ENCODE data around the gene RPRD1B. TPM values are rescaled to one million over a fixed set of nuclear protein-coding genes. Genes with fewer than 3 reads are reported as not detected.
A peak's percentile ranks its signal among the peaks of the same experiment; 100 is the strongest.

The RPRD1B gene, protein sequence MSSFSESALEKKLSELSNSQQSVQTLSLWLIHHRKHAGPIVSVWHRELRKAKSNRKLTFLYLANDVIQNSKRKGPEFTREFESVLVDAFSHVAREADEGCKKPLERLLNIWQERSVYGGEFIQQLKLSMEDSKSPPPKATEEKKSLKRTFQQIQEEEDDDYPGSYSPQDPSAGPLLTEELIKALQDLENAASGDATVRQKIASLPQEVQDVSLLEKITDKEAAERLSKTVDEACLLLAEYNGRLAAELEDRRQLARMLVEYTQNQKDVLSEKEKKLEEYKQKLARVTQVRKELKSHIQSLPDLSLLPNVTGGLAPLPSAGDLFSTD
- total RNA-seq, result 65.3 TPM
- long read RNA-seq, transcript RPRD1B-205 (2 exons, 554 nt), result minor isoform, 8 of 53 reads
- long read RNA-seq, transcript RPRD1B-201 (7 exons, 3,874 nt), result major isoform, 22 of 53 reads
- long read RNA-seq, partial matches to known transcripts, result 6 of 53 reads
- long read RNA-seq, other reads (novel, unspliced or antisense), result 16 of 53 reads

DNA sequence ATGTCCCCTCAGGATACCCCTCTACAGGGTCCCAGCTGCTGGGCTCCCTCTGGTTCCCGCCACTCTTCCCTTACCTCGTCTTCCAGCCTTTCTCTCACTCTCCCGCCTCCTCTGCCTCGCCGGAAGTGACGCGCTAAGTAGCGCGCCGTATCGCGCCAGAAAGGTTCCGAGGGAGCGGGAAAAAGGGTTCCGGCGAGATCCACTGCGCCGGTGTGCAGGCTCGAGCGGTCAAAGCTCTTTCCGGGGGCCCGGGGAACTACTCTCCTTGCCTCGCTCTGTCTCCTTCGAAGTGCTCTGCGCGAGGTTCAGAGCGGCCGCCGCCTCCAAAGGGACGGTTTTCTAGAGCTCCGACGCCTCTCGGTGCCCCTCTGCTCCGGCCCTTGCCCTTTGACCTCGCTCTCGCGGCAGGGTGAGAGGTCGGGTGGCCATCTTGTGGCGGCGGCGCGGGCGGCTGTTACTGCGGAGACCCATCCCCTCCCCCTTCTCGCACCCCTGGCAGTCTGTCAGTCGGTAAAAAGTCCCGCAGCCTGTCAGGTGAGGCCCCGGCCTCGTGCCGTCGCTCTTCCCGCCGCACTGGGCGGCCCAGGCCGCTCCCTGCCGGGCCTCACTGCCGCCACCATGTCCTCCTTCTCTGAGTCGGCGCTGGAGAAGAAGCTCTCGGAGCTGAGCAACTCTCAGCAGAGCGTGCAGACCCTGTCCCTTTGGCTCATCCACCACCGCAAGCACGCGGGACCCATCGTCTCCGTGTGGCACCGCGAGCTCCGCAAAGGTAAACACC lies at the start of gene RPRD1B, which contains the start of gene TTI1:
RPRD1B (plus strand) TSS at position 417 of the 778 bp plus-strand sequence; CDS start at position 619, 202 bp downstream.
TTI1 (minus strand) TSS at position 127 of the 778 bp plus-strand sequence. CDS start 19,640 bp downstream, outside the sequence.
- DNase-seq (peak; percentile 93), ATAC-seq (peak; percentile 98)
- intact Hi-C loops (cut with micrococcal nuclease), result no loop called here

DNA sequence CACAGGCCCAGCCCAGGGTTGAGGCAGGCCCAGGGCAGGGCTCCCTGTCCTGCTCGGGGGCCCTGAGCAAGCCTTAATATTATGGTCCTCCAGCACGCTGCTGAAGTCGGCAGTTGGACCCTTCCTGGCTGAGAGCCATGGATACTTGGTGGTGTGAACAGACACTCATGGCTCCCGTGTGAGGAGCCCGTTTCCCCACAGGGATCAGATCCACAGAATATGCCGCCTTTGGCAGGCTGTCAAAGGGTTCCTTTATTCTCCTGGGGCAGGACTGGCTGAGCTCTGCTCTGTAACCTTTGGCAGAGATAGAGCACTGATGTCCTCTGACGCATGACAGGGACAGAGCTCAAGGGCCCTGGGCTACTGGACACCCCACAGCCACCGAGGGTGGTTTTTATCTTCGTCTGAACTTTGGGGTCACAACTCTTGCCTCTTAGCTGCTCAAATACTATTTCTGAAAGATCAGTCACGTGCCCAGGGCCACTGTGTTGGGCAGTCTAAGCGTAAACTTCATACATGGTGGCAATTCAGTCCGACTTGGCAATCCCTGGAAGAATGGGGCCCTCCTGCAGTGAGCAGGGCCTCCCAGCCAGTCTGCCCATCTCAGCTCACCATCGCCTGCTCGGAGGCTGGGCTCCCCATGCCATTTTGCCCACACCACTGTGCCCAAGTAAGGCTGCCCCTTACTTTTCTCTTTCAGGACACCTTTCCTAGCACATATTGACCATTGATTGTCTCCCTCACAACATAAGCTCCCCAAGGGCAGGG lies 49.3 kb upstream of the RPRD1B start:
- DNase-seq (peak; percentile 59), ATAC-seq (peak; percentile 52)
- intact Hi-C loops (cut with micrococcal nuclease), result no loop called here

DNA sequence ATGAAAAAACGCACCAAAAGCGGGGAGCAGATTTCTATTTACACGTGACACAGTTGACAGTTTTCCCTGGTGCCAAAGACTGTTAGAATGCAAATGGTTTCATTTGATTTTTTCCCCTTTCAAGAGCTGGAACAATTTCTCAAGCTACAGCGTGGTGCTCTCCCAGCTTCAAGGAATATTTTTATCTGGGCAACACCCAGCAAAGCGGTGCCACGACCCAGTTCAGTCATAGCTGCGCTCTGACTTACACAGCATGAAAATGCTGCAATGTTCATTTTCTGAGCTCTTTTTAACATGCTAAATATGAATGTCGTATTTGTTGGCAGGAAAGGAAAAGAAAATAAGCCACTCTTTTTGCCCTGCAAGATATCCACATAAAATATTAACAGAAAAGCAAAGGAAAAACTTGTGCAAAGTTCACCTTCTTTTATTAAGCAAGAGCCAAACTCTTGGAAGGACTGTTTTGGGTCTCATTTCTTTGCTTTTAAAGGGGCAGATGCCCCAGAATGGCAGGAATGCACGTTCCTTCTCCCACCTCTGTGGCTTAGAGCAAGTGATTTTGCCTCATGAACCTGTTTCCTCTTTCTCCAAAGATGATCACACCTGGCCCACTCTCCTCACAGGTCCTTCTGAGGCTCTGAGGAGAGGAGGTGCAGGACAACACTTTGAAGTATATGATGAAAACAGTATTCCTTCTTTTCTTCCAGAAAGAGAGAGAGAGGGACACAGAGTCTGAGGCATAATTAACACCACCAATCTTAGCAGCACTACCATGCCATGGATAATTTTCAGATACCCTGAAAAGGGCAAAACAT lies 47.3 kb upstream of the RPRD1B start:
- intact Hi-C loops (cut with micrococcal nuclease), result no loop called here
- ATAC-seq (no peak), DNase-seq (no peak)

DNA sequence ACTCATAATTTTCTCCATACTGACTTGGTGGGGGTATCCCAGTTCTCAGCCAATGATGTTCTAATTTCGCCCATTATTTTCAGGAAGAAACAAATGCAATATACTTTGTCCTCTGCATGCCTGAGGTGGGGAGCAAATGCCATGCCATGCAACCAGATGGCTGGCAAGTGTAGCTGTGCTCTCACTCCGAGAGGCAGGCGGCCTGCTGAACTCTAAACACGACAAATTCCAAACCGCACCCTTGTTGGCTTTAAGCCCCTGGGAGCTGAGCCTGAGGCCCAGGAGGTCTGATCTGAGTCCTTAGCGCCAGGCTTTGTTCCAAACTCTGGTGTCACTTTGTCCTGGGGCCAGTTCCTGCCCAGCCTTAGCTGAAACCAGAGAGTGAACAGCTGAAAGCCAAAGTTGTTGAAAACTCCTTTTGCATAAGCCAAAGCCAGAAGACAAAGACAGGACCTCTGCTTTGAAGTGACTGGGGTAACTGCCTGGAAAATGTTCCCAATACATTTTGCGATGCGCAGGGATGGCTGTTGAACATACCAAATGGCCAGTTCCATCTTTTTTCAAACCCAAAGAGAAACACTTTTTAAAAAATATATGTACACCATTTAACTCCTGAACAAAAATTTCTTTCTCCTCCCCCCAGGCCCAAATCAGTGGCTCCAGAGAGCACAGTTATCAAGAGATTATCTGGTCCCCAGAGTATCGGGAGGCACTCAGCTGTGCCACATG lies 46.5 kb upstream of the RPRD1B start:
- intact Hi-C loops (cut with micrococcal nuclease), result no loop called here
- peak; percentile 84 for DNase-seq

DNA sequence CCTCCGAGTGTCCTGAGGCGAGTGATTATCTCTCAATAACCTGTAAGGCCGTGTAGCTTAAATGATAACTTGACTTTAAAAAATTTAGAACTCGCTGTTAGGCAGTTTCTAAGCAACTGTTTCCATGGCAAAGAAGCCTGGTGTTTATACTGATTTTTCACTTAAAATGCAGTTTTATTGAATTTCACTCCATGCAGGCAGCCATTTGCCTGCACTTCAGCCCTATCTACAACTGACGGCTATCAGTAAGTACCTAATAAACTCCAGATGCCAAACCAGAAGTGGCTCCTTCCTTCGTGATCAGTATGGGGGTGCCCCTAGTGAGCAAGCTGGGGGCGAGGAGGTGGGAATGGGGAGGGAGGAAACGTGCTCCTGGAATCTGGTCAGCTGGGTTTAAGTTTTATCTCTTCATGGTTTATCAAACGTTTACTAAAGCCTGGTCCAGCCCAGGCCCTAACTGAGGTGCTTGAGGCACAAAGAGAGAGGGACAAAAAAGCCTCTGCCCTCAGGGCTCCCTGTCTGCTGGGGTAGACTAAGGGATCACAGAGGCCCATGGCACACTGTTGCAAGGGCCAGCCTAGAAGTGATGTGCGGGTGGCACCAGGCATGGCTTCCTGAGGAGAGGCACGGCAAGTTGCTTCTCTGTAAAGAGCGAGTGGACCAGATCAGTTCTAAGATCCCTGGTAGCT lies 45.8 kb upstream of the RPRD1B start:
- no peak for ATAC-seq
- no peak for DNase-seq
- intact Hi-C loops (cut with micrococcal nuclease), result no loop called here

More for the DNA sequence above, 46.5 kb upstream of the RPRD1B start:
- peak; percentile 70 for ATAC-seq

DNA sequence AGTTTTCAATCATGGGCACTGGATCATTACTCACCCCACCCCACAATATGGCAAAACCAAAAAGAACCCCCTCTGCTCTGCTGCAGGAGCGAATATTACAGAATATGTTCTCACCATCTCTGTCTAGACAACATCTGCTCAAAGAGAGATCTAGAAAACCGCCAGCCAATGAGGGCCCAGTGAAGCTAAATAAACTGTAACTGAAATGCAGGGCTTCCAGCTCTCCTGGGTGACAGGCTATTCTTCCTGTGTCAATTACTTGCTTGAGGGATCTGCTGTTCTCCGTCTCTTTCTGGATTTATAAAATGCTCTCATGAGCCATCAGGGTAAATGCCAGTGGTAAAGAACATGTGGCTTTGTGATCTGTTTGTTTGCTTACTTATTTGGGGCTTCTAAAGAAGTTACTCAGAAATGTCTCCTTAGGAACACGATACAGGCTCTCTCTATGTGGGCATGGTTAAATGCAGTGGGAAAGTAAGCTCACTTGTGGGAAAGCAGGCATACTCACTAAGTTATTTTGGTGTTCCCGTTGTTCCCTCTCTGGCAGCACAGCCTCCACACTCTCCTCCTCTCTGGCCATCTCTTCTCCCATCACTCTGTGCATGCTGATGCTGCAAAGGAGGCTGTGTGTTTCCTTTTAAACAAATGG lies 45.1 kb upstream of the RPRD1B start:
- ATAC-seq, result no peak
- DNase-seq, result no peak
- intact Hi-C loops (cut with micrococcal nuclease), result no loop called here

- ATAC-seq (peak; percentile 33), DNase-seq (peak; percentile 56)
- intact Hi-C loops (cut with micrococcal nuclease), result no loop called here
Measured at GRCh38 chr20:37989601-37990295, 43.8 kb upstream of the RPRD1B start.

DNA sequence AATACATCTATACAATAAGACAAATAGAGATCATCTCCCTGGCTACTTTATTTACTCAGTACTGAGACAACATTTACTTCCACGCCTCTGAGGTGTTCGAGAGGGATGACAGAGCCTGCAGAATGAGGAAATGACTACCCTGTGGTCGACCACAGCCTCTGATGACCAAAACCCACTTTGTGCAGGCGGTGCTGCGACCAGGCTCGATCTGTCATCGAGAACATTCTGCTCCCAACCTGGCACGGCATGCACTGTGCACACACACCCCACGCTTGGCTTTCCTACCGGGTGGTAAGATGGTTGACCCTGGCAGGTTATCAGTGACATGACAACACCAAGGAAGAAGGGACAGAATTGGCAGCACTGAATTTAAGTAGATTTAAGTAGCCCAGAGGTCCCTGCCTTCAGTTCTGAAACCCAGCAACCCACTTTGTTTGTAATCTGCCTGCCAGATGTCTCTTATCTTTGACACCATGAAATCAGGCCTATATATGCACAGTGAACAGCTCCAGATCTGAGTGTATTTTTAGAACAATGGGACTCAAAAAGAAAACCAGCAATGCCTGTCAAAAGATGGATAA lies 42.9 kb upstream of the RPRD1B start:
- intact Hi-C loops (cut with micrococcal nuclease), result no loop called here
- ATAC-seq, result peak; percentile 64
- peak; percentile 82 for DNase-seq

DNA sequence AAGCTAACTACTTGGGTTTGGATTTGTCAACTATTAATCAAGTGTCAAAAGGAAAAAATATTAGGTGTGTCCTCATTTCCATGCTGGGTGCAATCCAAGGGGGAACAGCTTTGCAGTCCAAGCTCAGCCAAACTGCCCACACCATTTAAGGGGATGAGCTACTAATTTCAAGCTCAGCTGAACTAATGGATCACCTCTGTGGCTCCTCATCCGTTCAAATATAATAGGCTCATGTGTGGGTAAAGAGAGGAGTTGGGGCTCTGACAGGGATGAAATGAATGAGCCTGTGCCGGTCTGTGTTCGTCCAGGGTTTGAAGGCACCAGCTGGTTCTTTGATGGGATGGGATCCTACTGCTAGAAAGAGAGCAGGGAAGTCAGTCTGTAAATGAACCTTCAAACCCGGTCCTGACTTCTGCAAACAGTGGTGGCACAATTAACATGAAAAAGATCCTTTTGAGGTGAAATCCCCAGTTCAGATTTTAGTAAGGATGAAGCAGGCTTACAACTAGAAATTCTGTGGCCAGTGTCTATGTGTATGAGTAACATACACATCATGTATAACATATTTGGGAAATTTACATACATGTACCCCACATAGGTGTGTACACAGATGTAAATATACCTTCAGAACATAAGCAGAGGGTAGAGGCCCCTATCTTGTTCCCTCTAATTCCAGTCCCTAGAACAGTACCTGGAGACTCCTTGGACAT lies 42.2 kb upstream of the RPRD1B start:
- intact Hi-C loops (cut with micrococcal nuclease), result no loop called here
- DNase-seq (no peak), ATAC-seq (no peak)

DNA sequence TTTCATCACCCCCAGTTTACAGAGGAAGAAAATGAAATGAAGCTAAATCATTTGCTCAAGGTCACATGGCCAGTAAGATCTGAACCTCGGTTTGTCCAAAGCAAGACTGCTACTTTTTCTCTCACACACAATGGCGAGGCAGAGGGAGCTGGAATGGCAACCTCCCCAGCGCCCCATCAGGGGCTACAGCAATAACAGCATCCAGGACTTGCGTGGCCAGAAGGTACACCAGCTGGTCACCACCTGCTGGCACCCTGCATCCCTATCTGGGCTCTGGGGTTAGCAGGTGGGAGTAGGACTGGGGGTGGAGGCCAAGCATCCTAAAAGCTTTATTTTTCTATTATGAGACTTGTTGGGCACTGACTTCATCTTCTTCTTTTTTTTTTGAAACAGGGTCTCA lies 41.6 kb upstream of the RPRD1B start:
- DNase-seq (no peak), ATAC-seq (no peak)
- intact Hi-C loops (cut with micrococcal nuclease), result no loop called here

GRCh38 chr20:37992802-37993409 lies 40.6 kb upstream of the RPRD1B start:
- DNase-seq, result peak; percentile 60
- ATAC-seq, result peak; percentile 74
- intact Hi-C loops (cut with micrococcal nuclease), result no loop called here

DNA sequence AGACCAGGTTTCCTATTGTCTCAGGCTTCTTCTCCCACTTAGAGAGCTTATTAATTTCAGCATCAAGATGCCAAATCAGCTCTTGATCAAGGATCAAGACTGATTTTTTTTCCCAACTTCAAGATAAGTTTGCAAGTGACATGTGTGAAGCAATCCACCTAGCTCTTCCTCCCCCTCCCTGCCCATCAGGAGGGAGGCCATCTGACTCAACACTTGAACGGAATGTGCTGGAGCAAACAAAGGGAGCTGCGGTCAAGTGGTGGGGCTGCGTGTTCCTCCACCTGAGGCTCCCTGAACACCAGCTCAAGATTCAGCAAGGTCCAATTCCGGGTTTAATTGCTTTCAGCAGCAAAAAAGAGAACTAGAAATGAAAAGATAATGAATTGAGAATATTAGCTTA lies 39.0 kb upstream of the RPRD1B start:
- intact Hi-C loops (cut with micrococcal nuclease), result no loop called here
- DNase-seq (no peak), ATAC-seq (no peak)

GRCh38 chr20:37995856-37996605 lies 37.5 kb upstream of the RPRD1B start:
- DNase-seq (no peak), ATAC-seq (no peak)
- intact Hi-C loops (cut with micrococcal nuclease), result no loop called here

- intact Hi-C loops (cut with micrococcal nuclease), result no loop called here
- no peak for ATAC-seq
- DNase-seq, result no peak
Measured at GRCh38 chr20:37997516-37997915, 36.0 kb upstream of the RPRD1B start.

All from left ventricle myocardium superior (tissue), 1 donor.